HG02884 (cell line): ENCODE data around the gene STX2.
"Not testable (repeated sequence)": the region's sequence is repeated elsewhere in the genome, so short reads cannot be mapped to it uniquely, and the experiment has no call there.

Source experiments
- ATAC-seq: cut with Tn5 transposase; IDR thresholded peaks from one replicate; pipeline ENCODE4 v1.9.1; 2021; ENCODE audit warnings: mild to moderate bottlenecking, moderate library complexity; ENCODE audit not compliant: unreplicated experiment

The STX2 gene

GRCh38 chr12:130768120-130768519 is 70.9 kb downstream of the STX2 start:
- ATAC-seq: no peak

GRCh38 chr12:130766470-130766869 is 72.6 kb downstream of the STX2 start:
- no peak for ATAC-seq

- no peak for ATAC-seq
Observed at GRCh38 chr12:130765186-130765659, 73.8 kb downstream of the STX2 start.

GRCh38 chr12:130764475-130765185 is 74.4 kb downstream of the STX2 start:
- no peak for ATAC-seq

GRCh38 chr12:130764073-130764472 is 75.0 kb downstream of the STX2 start:
- no peak for ATAC-seq

- no peak for ATAC-seq
Observed at GRCh38 chr12:130762319-130762675, 76.8 kb downstream of the STX2 start.

GRCh38 chr12:130761537-130762318 is 77.3 kb downstream of the STX2 start:
- peak; percentile 52 for ATAC-seq

- no peak for ATAC-seq
Observed at GRCh38 chr12:130754234-130754901, 84.7 kb downstream of the STX2 start.

GRCh38 chr12:130752692-130753230 is 86.3 kb downstream of the STX2 start:
- ATAC-seq: no peak

GRCh38 chr12:130752037-130752436 is 87.0 kb downstream of the STX2 start:
- ATAC-seq: not testable (repeated sequence)

GRCh38 chr12:130748786-130749185 is 90.3 kb downstream of the STX2 start:
- no peak for ATAC-seq

GRCh38 chr12:130747867-130748740 is 90.9 kb downstream of the STX2 start:
- ATAC-seq: peak; percentile 92

GRCh38 chr12:130746546-130746945 is 92.5 kb downstream of the STX2 start:
- no peak for ATAC-seq

- ATAC-seq: no peak
Observed at GRCh38 chr12:130745921-130746320, 93.1 kb downstream of the STX2 start.

GRCh38 chr12:130744274-130744673 is 94.8 kb downstream of the STX2 start:
- no peak for ATAC-seq

- ATAC-seq: no peak
Observed at GRCh38 chr12:130743606-130744005, 95.4 kb downstream of the STX2 start.

GRCh38 chr12:130743176-130743575 is 95.9 kb downstream of the STX2 start:
- no peak for ATAC-seq

GRCh38 chr12:130742716-130743115 is 96.3 kb downstream of the STX2 start:
- no peak for ATAC-seq

GRCh38 chr12:130742112-130742511 is 96.9 kb downstream of the STX2 start:
- no peak for ATAC-seq
